GM19397 (cell line): ENCODE measurements around the gene RNASE3.
A peak's percentile ranks its signal among the peaks of the same experiment; 100 is the strongest.
"Not testable (repeated sequence)": the region's sequence is repeated elsewhere in the genome, so short reads cannot be mapped to it uniquely, and the experiment has no call there.

Experiments used
- ATAC-seq: cut with Tn5 transposase; IDR thresholded peaks from one replicate; pipeline ENCODE4 v1.9.1; 2021; ENCODE audit warnings: mild to moderate bottlenecking, moderate library complexity; ENCODE audit not compliant: unreplicated experiment

Gene RNASE3

DNA sequence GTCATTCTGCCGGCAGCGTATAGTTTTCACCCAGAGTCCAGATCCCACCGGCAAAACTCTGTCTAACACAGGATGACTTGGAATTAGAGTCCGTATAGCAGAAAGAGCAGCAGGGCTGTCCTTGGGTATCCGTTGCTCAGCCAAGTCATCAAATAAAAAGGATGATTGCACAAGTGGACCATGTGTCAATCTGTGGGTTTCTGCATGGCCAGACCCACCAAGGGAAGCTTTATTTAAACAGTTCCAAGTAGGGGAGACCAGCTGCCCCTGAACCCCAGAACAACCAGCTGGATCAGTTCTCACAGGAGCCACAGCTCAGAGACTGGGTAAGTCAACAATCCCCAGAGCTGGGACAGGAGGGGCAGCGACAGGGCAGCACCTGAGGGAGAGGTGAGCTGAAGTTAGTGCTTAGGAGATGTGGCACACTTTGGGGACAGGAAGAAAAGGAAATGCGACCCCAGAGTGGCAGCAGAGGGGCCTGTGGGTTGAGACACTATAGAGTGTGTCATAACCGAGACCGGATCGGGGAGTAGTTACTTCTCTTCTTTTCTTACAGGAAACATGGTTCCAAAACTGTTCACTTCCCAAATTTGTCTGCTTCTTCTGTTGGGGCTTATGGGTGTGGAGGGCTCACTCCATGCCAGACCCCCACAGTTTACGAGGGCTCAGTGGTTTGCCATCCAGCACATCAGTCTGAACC is at the start of gene RNASE3:
RNASE3 (plus strand) TSS at position 260 of the 700 bp plus-strand sequence; CDS start at position 562, 302 bp downstream.
- ATAC-seq, result not testable (repeated sequence)

- ATAC-seq, result no peak
Measured at GRCh38 chr14:20846560-20846959, 44.6 kb upstream of the RNASE3 start.

DNA sequence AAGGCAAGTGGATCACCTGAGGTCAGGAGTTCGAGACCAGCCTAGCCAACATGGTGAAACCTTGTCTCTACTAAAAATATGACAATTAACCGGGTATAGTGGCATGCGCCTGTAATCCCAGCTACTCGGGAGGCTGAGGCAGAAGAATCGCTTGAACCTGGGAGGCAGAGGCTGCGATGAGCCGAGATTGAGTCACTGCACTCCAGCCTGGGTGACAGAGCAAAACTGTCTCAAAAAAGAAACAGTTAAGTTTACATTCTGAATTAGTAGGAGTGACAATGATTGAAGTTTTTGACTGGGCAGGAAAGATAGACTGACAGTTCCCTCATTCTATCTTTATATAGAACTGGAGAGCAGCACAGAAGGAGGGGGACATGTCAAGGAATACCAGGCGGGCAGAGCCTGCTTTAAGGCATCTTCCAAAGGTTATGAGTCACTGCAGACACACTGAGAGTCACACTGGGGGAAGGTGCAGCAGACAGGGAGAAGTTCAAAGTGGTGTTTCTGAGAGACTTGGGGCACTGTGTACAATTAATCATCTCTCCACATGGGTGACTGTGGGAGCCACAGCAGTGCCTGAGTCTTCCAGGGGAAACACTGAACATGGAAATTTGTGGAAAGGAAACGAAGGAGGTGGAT is 42.8 kb upstream of the RNASE3 start:
- ATAC-seq, result no peak

DNA sequence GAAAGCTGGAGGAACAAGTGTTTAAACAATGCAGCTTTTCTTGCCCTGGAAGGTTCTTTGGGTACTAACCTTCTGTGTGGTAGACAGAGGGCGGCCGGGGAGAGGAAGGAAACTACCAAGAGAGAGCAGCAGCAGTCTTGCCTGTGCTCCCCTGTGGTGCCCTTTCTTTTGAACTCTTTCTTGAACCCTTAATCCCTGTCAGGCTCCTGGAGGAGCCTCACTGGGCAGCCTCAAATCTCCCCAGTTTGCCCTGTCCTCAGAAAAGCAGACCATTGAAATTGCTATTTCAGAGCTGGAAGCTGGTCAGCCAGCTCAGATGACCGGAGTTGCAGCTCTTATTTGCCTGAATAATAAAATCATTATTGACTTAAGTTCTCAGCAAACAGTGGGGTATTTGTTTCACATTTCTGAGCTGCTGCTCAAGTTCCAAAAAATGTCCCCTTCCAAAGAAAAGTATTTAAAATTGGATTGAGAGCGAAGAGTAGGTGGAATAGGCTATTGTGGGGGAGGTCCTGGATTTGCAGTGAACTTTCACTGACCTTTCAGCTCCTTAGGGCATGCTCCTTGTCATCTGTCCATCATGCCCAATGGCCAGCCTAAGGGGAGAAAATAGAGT is 42.1 kb upstream of the RNASE3 start:
- no peak for ATAC-seq

DNA sequence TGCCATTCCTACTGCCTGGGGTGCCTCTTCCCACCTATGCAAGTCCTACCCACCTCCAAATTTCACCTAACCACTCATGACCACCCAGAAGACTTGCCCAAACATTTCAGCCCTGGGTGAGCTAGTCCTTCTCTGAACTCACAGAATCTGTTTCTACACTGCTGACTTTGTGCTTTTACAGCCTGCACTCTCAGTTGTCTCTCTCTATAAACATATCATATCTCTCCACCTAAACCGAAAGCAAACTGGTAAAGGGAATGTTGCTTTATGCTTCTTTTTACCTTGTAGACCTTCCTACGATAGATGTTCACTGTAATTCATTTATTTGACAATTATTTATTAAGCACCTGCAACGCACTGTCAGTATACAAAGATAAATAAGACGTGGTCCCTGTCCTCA is 38.1 kb upstream of the RNASE3 start:
- no peak for ATAC-seq

DNA sequence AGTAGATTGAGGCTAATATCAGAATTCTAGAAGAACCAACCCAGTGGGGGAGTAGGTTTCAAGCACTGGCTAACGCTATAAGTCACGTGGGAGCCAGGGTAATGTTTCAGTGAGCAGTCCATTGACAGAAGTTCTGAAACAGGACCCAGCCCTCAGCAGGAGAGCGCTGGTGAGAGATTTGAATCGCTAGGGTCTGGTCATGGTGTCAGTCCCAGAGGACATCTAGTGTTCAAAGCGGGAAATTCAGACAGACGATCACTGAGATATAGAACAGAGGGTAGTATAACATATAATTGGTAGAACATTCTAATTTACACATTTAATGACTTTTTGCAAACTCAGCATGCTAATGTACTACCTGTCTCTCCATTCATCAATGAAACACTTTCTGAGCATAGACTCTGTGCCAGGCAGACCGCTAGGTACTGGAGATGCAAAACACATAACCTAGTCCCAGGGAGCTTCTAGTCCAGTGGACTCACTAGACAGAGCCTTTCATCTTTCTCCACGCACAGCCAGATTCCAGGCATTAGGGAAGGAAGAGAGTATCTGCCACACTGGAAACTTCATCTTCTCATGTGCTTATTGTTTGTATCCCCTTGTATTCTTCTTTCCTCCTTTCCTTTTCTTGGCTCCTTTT is 35.4 kb upstream of the RNASE3 start:
- ATAC-seq, result peak; percentile 63

DNA sequence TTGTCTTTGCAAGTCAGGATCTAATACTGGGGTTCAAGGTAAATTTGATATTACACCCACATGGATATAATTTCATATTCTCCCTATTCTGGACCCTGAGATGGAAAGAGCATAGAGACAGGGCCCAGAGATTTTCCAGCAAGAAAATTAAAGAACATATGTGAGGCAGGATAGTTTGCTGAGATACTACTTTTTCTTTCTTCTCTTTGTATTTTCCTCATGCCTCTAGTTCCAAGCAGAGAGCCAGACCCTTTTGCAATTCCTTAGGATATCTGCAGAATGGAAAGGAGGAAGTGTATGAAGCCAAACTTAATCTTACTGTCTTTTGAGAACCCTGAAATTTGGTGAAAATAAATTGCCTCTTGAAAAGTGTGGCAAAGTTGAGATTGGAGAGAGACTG is 34.0 kb upstream of the RNASE3 start:
- ATAC-seq, result no peak

GRCh38 chr14:20857630-20858261 is 33.4 kb upstream of the RNASE3 start:
- ATAC-seq, result no peak

DNA sequence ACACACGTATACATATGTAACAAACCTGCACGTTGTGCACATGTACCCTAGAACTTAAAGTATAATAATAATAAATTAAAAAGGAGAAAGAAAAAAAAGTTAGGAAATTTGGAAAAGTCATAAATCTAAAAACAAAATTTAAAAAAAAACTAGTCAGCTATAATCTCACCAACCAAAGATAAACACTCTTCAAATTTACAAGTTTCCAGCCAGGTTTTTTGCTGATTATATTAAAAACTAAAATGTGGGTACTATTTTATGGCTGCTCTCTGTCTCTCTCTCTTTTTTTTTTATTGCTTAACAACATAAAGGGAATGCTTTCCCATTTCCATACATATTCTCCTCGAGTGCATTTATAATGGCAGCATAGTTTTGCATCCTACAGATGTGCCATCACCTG is 25.0 kb upstream of the RNASE3 start:
- ATAC-seq, result no peak

DNA sequence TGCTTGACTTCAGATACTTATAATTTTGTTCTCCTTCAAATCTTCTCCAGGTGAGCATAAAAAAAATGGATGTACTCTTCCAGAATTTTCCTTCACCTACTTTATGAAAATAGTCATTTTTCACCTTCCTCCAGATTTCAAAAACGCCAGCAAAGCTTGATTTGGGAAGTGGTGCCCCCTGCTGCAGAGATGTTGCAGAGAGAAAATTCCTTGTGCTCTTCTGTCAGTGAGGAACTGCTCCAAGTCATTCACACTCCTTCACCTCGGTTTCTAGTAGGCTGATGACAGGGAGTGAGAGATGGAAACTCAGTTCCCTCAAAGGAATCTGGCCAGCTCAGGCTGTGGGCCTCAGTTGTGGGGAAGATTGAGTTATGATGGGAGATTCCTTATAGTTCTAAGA is 24.2 kb upstream of the RNASE3 start:
- no peak for ATAC-seq

- ATAC-seq, result peak; percentile 77
Measured at GRCh38 chr14:20873370-20874177, 17.6 kb upstream of the RNASE3 start.

DNA sequence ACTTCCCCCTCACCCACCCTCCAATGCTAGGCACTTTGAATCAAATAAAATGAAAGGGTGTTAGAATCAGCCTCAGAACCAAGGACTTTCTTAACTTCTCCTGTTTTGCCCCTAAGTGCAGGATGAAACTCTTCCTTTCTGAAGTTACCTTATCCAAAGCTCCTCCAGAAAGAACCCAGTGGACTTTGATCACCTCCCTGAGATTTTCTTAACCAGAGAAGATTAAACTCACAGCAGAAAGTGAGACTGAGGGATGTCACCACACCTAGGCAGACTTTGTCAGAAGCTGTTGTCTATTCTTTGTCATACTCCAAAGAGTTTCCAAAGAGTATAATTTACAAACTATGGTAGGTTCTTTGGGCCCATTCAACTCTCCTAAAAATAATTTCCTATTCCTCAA is 14.2 kb upstream of the RNASE3 start:
- ATAC-seq, result no peak

GRCh38 chr14:20878695-20879094 is 12.5 kb upstream of the RNASE3 start:
- ATAC-seq, result no peak

DNA sequence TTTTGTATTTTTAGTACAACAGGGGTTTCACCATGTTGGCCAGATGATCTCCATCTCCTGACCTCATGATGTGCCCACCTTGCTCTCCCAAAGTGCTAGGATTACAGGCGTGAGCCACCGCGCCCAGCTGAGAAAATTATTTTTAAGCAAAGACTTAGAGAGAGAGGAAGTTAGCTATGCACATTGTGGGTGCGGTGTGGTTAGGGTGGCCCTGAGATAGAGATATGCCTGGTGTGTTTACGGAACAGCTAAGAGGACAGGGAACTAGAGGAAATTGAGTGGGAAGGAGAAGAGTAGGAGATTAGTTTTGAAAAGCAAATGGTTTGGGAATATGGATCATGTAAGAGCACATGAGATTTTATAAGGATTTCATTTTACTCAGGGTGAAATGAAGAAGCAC is 10.0 kb upstream of the RNASE3 start:
- not testable (repeated sequence) for ATAC-seq

GRCh38 chr14:20882787-20883186 is 8.4 kb upstream of the RNASE3 start:
- ATAC-seq, result not testable (repeated sequence)

DNA sequence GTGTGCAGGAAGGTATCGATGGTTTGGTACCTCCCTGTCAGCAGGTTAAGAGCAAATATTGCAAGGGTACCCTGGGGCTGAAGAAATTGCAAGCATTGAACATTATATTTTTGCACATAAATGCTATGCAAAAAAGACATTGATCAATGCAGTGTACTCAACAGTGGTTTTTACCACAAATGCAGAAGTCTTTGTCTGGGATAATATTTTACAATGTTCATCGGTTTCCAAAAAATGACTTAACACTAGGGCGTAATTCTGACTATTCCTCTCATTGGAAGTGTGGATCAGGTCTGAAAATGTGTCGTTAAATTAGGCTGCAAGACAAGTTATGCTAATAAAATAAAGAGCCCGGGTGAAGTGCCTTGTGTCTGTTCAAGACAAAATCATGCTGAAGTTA is 2.8 kb upstream of the RNASE3 start:
- ATAC-seq, result not testable (repeated sequence)

DNA sequence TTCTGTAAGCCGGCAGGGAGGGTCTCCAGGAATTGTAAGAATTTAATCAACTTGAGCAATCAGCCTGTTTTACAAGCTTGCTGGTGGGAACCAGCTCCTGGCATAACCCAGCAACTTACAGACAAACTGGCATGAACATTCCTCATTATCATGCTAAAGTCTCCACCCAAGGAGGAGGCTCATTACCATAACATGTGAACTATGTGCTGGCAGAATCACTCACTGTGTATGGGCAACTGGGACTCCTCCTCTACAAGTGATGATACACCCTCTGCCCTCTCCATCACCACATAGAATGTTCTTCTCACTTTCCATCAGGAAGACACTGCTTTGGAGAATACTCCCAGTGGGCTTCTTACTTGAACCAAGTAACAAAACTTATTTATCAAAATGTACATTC is 4.1 kb downstream of the RNASE3 start:
- not testable (repeated sequence) for ATAC-seq

- no peak for ATAC-seq
Measured at GRCh38 chr14:20904393-20905029, 13.3 kb downstream of the RNASE3 start.

DNA sequence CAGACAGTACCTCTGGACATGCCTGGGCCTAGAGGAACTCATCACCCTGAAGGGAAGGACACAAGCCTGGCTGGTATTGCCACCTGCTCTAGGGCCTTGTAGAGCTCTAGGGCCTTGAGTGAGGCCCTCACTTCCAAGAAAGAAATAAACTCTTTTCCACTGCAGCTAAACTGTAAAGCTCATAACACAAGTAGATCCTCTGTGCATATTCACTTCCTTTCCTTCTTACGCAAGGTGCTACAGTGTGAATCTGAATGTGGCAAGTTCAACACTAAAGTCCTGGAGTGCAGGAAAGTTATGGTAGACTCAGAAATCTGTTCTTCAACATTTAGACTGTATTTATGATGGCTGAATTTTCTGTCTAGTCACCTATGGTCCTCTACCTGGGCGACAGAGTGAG is 14.5 kb downstream of the RNASE3 start:
- ATAC-seq, result no peak

- no peak for ATAC-seq
Measured at GRCh38 chr14:20907214-20907613, 16.0 kb downstream of the RNASE3 start.
